ENCODE results near the gene ZNF436.

- no peak for TF ChIP-seq EZH2 (IDR thresholded peaks at IDR 0.05; ENCODE audit: insufficient read depth, poor library complexity, severe bottlenecking)
- TF ChIP-seq EZH2phosphoT487 (IDR thresholded peaks at IDR 0.05; ENCODE audit: insufficient read depth, low read depth) = no peak
Measured at GRCh38 chr1:23394684-23395083, 25.0 kb upstream of the ZNF436 start.
